HT-29 (cell line): ENCODE measurements around the gene MYO7A. TPM values are rescaled to one million over a fixed set of nuclear protein-coding genes. Genes with fewer than 3 reads are reported as not detected.
A peak's percentile ranks its signal among the peaks of the same experiment; 100 is the strongest.
"Not testable (repeated sequence)": the region's sequence is repeated elsewhere in the genome, so short reads cannot be mapped to it uniquely, and the experiment has no call there.

Source experiments
- DNase-seq: peaks from one replicate; pipeline ENCODE4 v3.0.0-alpha.2; 2015; ENCODE audit warnings: low spot score
- total RNA-seq: library from RNA; depleted of rRNA; stranded (reverse); fragments of >200 nt; shearing (Covaris generic); gene quantifications from 2 replicates; pipeline ENCODE4 v1.2.3, GENCODE V29; 2014

MYO7A gene
- total RNA-seq, 1 experiment from 2014 or later = 2.3 TPM

DNA sequence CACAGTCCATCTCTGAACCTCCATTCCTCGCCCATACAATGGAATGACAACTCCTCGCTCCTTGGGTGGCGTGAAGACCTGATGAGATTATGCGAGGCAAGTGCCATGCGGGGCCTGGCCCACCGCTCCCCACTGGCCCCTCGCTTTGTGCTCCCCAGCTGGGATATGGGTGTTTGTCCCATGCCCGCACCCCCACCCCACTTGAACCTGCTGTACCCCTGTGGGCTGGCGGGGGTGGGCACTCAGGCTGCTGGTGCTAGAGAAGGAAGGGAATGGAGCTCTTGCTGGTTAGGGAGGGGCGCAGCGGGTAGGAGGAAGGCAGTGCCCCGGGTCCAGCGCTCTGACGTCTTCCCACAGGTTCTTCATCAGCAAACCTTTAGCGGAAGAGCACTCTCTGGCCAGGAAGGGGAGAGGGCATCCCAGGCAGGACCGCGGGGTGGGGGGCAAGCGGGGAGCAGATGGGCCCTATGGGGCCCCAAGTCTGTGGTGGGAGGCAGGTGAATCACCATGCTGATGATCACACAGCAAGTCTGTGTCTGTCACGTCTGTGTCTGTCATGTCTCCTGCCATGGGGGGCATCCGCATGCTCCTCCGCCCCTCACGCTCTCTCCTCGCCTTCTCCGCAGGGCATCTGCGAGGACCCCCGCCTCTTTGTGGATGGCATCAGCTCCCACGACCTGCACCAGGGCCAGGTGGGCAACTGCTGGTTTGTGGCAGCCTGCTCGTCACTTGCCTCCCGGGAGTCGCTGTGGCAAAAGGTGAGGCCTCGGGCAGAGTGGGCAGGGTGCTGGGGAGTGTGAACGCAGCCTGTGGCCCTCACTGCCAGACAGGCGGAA lies 34.8 kb upstream of the MYO7A start:
- no peak for DNase-seq

DNA sequence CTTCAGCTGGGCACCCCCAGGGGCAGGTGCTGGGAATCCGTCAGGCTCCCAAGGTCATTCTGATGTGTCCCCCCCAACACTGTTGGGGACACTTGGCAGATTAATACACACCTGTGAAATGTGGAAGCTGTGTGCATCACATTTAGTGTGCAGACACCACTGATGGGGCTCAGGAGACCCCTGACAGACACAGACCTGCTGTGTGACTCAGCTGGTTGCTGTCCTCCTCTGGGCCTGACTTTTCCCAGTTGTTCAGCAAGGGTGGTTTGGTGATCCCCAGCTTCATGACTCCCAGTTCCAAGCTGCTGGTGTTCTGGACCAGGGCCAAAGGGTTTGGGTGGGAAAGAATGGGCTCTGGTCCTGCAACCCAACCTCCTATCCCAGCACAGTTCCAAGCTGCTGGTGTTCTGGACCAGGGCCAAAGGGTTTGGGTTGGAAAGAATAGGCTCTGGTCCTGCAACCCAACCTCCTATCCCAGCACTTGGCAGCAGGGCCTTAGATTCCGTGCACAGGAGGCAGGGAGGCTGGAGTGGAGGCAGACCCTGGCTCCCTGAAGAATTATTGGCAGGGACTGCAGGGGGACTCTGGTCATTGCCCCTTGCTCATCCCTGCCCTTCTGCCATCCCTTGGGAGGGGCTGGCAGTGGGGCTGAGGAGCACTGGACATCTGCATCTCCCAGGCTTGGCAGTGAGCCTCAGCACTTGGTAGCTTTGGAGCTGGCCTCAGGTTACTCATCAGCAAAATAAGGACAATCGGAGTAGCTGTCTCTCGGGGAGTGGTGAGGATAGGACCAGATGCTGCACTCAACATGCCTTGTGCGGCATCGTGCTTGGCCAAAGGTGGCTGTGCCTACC lies 33.8 kb upstream of the MYO7A start:
- DNase-seq = no peak

- no peak for DNase-seq
These were observed 33.1 kb upstream of the MYO7A start for GRCh38 chr11:77094841-77095365.

- DNase-seq = peak; percentile 67
These were observed 32.2 kb upstream of the MYO7A start for GRCh38 chr11:77095551-77096490.

- no peak for DNase-seq
These were observed 31.4 kb upstream of the MYO7A start for GRCh38 chr11:77096591-77097019.

- DNase-seq = not testable (repeated sequence)
These were observed 30.9 kb upstream of the MYO7A start for GRCh38 chr11:77097180-77097579.

DNA sequence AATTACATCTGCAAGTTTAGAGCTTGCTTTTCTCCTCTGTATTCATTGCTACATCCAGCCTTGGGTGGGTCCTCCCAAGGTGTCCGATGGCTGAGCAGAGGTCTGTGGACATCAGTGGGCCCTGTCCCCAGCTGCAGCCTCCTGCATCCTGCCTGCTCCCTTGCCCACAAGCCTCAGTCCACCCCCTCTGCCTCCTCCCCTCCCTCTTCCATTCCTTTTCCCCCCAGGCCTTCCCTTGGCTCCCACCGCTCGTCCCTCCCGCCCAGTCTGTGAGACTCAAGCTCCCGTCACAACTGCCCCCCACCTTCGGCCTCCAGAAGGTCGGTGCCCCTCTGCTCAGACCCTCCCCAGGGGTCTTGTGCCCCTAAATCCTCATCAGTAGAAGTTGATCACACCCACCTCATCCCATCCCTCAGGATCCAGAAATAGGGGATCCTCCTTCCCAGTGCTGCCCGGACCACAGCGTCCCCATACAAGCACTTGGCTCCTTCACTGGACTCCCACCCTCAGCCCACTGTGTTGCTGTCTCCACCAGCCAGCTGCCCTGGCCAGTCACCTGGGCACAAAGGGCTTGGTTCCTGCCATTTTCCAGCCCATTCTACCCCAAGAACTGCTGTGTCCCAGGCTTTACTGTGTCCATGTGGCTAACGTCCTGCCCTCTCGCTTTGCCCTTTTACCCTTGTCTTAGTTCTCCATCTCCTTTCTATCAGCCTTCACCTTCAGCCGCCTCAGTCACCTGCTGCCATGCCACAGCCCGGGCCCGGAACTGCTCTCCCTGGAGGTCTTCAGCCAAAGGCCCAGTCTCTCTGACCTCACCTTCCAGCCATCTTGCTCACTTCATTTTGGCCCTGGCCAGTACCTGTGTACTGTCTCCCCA lies 27.6 kb upstream of the MYO7A start:
- no peak for DNase-seq

GRCh38 chr11:77101043-77101537 lies 27.0 kb upstream of the MYO7A start:
- DNase-seq = peak; percentile 72

- no peak for DNase-seq
These were observed 25.5 kb upstream of the MYO7A start, which contains the start of gene OMP for GRCh38 chr11:77102246-77103210. Gene OMP, plus strand, starts transcription at chr11:77102840. Its CDS starts 0 bp downstream, at chr11:77102840.

DNA sequence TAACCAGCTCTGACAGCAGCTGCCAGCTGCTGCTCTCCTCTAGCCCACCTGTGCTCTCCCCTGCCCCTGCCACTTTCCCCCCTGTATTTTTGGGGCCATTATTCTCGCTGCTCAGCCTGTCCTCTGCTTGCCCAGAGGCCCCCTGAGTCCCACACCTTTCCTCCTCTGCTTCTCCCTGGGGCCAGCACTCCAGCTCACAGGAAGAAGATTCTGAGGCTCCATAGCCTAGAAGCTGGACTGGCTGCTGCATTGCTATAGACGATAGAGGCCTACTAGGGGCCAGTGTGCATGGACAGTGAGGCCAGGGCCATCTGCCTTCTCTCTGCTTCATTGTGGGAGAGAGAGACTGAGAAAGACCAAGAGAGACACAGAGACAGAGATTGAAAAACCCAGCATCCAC lies 24.7 kb upstream of the MYO7A start:
- DNase-seq = no peak

GRCh38 chr11:77104727-77105126 lies 23.3 kb upstream of the MYO7A start:
- DNase-seq = no peak

DNA sequence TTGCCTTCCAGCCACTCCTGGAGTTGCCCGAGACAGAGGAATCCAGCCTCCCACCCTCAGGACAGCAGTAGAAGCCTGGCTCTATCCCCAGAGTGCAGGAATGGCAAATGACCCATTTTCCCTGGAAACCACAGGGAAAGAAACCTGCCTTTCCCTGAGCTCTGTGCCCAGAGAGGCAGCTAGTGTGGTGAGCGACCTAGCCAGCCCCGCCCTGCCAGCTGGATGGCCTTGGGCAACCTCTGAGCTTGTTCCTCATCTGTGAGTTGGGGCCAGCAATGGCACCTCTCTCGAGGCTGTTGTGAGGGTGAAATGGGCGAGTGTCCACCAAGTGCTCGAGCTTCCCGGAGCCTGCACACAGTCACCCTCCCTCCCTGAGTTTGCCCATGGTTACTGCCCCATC lies 21.7 kb upstream of the MYO7A start:
- DNase-seq = no peak

DNA sequence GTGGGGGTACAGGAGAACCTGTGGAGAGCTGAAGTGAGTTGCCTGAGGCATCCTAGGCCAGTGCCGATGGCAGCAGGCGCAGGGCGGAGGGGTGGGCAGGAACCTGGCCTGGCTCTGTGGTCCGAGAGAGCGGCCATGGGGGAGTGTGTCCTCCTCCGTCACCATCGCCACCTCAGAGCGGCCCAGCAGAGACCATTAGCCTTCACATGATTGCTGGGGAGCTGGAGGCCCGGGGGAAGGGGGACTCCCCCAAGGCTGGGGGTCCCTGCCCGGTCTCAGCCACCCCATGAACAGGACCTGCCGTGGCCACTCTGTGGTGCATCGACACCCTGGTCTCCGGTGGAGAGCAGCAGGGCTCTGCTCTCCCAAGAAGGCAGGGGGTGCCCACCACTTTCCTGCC lies 21.3 kb upstream of the MYO7A start:
- DNase-seq = no peak

GRCh38 chr11:77107950-77108349 lies 20.1 kb upstream of the MYO7A start:
- DNase-seq = peak; percentile 90

- DNase-seq = no peak
These were observed 19.6 kb upstream of the MYO7A start for GRCh38 chr11:77108436-77108835.

GRCh38 chr11:77109236-77110019 lies 18.6 kb upstream of the MYO7A start:
- DNase-seq = no peak

- DNase-seq = no peak
These were observed 17.2 kb upstream of the MYO7A start for GRCh38 chr11:77110836-77111235.

DNA sequence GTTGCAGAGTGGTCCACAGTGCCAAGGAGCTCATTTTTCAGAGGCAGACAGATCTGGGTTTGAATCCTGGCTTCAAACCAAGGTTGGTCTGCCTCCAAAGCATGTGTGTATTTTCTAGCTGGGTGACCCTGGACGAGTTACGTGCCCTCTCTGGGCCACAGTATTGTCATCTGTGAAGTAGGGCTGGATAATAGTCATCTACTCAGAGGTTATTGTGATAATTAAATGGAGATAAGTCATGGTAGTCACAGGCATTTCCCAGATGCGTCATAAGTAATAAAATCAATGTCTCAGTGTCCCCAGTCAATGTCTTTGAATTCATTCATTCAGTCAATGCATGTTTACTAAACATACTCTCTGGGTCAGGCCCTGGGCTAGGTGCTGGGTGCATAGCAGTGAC lies 16.8 kb upstream of the MYO7A start:
- DNase-seq = no peak
